HG03066 (cell line): Measurements from ENCODE around the gene WBP1.
"Not testable (repeated sequence)": the region's sequence is repeated elsewhere in the genome, so short reads cannot be mapped to it uniquely, and the experiment has no call there.

Source experiments
- ATAC-seq: cut with Tn5 transposase; IDR thresholded peaks from one replicate; pipeline ENCODE4 v1.9.1; 2021; ENCODE audit warnings: low read depth; ENCODE audit not compliant: unreplicated experiment

Gene WBP1

DNA sequence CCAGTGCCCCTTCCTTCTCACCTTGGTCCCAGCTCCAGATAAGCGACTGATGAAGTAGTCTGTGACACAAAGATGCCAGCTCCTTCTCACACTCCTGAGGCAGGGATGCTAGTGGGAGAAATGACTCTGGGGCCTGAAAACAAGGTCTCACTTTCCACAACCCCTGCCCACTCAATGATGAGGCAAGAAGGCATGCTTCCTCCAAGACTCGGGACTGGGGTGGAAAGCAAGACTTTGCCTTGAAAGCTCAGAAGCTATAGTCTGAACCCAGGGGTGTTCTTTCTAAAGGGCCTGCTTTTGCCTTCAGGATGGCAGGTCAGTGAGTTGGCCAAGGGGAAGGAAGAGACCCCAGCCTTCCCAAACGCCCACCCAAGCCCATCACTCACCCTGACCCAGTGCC is 23.2 kb downstream of the WBP1 start:
- no peak for ATAC-seq

- peak; percentile 50 for ATAC-seq
These were observed 23.9 kb downstream of the WBP1 start for GRCh38 chr2:74481961-74482800.

GRCh38 chr2:74482801-74483674 is 24.8 kb downstream of the WBP1 start, which contains the start of the genes CCDC142 and TTC31:
TSS of gene CCDC142 (minus strand) at chr2:74482998. CDS start at chr2:74482837, 161 bp downstream.
TSS of gene TTC31 (plus strand) at chr2:74483081. CDS start at chr2:74483096, 15 bp downstream.
- peak; percentile 89 for ATAC-seq

DNA sequence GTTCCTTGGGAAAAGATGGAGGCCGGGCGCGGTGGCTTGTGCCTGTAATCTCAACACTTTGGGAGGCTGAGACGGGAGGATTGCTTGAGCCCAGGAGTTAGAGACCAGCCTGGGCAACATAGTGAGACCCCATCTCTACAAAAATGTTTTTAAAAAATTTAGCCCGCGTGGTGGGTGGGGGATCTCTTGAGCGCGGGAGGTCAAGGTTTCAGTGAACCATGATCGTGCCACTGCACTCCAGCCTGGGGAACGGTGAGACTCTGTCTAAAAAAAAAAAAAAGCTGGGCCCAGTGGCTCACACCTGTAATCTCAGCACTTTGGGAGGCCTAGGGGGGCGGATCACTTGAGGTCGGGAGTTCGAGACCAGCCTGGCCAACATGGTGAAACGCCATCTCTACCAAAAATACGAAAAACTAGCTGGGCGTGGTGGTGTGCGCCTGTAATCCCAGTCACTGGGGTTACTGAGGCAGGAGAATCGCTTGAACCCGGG is 25.5 kb downstream of the WBP1 start:
- ATAC-seq: not testable (repeated sequence)

DNA sequence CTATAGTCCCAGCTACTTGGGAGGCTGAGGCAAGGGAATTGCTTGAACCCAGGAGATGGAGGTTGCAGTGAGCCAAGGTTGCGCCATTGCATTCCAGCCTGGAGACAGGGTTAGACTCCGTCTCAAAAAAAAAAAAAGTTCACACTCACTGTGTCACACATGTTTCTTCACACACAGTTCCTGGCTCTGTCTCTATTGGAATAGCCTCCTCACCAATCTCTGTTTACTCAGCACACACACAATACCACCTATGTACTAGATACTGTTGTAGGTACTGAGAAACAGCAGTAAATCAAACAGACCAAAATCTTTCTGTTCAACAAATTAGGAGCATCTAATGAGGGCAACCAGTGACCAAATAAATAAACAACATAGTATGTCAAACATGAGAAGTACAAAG is 27.9 kb downstream of the WBP1 start:
- no peak for ATAC-seq

GRCh38 chr2:74488643-74489481 is 30.6 kb downstream of the WBP1 start:
- ATAC-seq: no peak

- no peak for ATAC-seq
These were observed 31.7 kb downstream of the WBP1 start for GRCh38 chr2:74489906-74490305.

DNA sequence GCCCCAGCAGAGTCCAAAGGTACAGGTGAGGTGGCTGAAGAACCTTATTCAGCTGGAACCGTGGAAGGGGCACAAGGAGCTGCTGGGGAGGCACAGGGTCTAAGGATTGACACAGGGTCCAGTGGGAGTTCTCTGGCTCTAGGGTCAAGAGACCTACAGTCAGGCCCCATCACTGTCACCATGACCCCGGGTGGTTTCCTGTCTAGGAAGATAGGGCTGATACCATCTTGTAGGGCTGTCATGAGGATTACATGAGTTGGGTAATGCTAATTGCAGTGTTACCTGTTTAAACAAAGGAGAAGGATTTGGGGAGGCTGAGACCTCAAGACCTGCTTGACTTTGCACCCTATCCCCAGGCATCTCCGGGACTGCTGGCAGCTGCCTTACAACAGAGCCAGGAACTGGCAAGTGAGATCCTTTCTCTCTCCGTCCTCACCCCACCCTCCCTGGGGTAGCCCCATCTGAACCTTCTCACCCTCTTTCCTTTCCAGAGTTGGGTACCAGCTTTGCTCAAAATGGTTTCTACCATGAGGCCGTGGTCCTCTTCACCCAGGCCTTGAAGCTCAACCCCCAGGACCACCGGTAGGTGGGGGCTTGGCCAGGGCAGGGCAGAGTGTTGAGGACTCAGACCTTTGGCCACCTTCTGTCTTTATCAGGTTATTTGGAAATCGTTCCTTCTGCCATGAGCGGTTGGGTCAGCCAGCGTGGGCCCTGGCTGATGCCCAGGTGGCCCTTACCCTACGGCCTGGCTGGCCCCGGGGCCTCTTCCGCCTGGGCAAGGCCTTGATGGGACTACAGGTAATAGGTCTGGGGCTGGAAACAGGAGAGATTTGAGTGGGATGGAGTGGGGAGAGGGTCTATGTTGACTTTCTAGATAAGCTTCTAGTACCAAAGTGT is 33.7 kb downstream of the WBP1 start:
- ATAC-seq: no peak

DNA sequence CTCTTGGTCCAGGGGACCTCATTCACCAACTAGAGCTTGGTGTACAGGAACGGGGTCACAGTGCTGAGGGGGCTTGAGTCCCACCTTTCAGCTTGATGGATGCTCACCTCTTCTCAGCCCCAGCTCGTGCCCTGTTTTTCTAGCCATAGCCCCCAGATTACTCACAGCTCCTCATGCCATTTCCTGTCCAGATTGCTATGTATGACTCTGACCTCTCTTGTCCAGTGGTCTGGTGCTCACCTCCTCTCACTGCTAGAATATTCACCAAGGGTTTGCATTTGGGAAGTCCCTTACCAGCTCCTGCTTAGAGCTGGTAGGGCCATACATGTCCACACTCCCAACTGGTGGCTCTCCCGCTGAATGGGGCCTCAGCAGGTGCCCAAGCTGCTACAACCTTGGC is 35.3 kb downstream of the WBP1 start:
- ATAC-seq: no peak

DNA sequence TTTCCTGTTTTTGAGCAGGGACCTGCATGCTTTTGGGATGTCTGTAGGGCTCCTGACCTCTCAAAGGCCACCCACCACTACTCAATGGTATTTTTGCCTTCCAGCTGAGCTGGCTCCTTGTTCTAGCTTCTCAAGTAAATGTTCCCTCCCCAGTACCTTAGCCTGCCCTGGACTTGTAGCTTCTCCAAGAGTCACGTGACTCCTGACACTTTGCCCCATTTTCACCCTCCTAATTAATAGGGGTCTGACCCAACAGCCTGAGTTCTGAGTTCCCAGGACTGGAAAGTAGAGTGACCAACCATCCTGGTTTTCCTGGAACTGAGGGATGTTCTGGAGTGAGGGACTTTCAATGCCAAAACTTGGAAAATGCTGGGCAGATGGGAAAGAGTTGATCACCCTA is 37.2 kb downstream of the WBP1 start:
- no peak for ATAC-seq

DNA sequence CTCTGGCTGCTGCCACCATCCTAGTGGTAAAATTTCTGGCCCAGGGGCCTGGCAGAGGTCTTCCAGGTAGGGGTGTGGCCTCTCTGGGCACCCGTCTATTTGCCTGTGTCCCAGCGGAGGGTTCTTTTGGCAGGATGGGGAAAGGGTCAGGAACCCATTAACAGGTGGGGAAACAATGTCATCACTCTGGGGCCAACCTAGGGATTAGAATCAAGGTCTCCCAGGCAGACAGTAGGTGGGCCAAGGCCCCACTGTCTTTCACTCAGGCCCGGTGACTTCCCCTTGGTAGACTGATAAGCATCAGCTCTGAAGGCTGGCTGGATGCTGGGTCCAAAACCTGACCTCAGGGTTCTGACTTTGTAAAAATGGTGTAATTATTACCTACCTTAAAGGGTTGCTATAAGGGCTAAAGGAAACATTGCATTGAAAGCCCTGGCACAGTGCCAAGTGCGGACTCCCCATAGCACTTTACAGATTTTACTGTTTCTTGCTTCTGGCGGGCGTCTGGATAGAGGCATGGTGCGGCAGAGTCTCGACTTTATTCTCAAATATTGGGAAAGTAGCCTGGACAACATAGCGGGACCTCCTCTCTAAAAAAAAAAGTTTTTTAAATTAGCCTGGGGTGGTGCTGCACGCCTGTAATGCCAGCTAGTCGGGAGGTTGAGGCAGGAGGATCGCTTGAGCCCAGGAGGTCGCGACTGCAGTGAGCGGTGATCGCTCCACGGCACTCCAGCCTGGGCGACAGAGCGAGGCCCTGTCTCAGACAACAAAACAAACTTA is 38.9 kb downstream of the WBP1 start:
- ATAC-seq: no peak

DNA sequence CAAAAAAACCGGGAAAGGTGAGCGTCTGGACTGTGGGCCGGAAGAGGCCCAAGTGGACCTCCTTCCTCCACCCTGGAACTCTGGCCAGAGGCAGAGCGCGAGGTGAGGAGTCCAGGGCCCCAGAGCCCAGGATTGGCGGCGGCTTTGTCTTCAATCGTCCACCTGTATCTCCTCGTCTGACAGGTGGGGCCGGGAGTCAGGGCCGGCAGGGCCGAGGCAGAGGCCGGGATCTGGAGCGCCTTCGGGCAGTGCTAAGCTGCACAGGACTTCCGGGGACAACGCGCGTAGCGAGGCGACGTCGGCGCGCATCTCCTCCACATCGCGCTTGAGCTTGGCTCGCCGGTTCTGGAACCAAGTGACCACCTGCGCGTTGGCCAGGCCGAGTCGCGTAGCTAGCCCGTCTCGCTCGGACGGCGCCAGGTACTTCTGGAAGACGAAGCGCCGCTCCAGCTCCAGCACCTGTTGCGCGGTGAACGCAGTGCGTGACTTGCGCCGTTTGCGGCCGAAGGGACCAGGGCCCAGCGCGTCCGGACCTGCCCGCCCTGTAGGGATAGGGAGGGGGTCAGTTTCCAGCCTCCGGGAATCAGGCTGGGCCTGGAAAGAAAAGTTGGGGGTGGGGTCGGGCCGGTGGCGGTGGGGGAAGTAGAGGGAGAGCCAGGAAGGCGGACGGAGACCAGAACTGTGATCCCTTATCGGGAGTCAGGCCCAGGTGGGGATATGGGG is 39.7 kb downstream of the WBP1 start:
- ATAC-seq: no peak

- ATAC-seq: no peak
These were observed 40.4 kb downstream of the WBP1 start for GRCh38 chr2:74498500-74499266.

GRCh38 chr2:74499267-74499939 is 41.2 kb downstream of the WBP1 start, which contains the start of gene LBX2:
TSS of gene LBX2 (minus strand) at chr2:74499603. CDS start at chr2:74499537, 66 bp downstream.
- ATAC-seq: no peak

GRCh38 chr2:74499940-74500577 is 41.8 kb downstream of the WBP1 start:
- ATAC-seq: no peak

GRCh38 chr2:74500578-74500946 is 42.3 kb downstream of the WBP1 start:
- no peak for ATAC-seq
